GM23248 (cell line): Measurements from ENCODE around the gene FOXO1.

Source experiments
- EZH2 ChIP-seq: fragments of 200-600 bp; sonication (generic); IDR thresholded peaks from 2 replicates; pipeline ENCODE4 v1.6.1; 2018; ENCODE audit warnings: antibody characterized with exemption, mild to moderate bottlenecking; ENCODE audit not compliant: insufficient read depth, poor library complexity, severe bottlenecking
- EZH2phosphoT487 ChIP-seq: fragments of 200-600 bp; sonication (generic); IDR thresholded peaks from 2 replicates; pipeline ENCODE4 v1.6.1; 2018; ENCODE audit warnings: antibody characterized with exemption, moderate library complexity, mild to moderate bottlenecking, low read depth; ENCODE audit not compliant: insufficient read depth

- TF ChIP-seq EZH2 (no peak), EZH2phosphoT487 (no peak)
These were observed 12.7 kb downstream of the FOXO1 start for GRCh38 chr13:40653527-40654318.
